Left lung (tissue), 10 donors: ENCODE measurements around the gene OLFML3. TPM values are rescaled to one million over a fixed set of nuclear protein-coding genes. Genes with fewer than 3 reads are reported as not detected.

Source experiments
- ATAC-seq: fragments of 200-7000 bp; cut with Tn5 transposase; one replicate; pipeline ENCODE4 v1.9.1; 2020; ENCODE audit warnings: moderate library complexity
- DNase-seq, 4 donors: peaks; one replicate each; pipeline ENCODE4 v3.0.0-alpha.2; 2013 to 2020
- H3K27ac ChIP-seq, 2 donors: fragments of 200-600 bp; sonication (generic) in 1 of 2; one replicate each; pipeline versions ENCODE4 v1.5.0 to v1.8.0; 2020 to 2021
- H3K27me3 ChIP-seq, 2 donors: fragments of 200-600 bp; sonication (generic) in 1 of 2; one replicate each; pipeline versions ENCODE4 v1.5.0 to v1.8.0; 2020 to 2021
- H3K36me3 ChIP-seq, 2 donors: fragments of 200-600 bp; sonication (generic) in 1 of 2; one replicate each; pipeline versions ENCODE4 v1.5.0 to v1.8.0; 2020 to 2021
- H3K4me1 ChIP-seq, 2 donors: fragments of 200-600 bp; one replicate each; pipeline ENCODE4 v1.8.0; 2021
- H3K4me3 ChIP-seq, 2 donors: fragments of 200-600 bp; sonication (generic) in 1 of 2; one replicate each; pipeline versions ENCODE4 v1.5.0 to v1.8.0; 2020 to 2021; ENCODE audit warnings: mild to moderate bottlenecking in 1 of 2
- H3K9me3 ChIP-seq, 2 donors: fragments of 200-600 bp; sonication (generic) in 1 of 2; one replicate each; pipeline versions ENCODE4 v1.5.0 to v1.8.0; 2020 to 2021
- intact Hi-C, 2 donors: fragments of 100-400 bp; cut with DNase I; formaldehyde crosslinking; loops; one replicate each; pipeline versions ENCODE4 v1.11.2 to v1.14.2; 2022
- polyA plus RNA-seq, 6 donors: library from polyadenylated mRNA; unstranded; fragments of 120-200 nt; gene quantifications; one replicate each; pipeline ENCODE4 v1.2.1, GENCODE V29; 2013; ENCODE audit not compliant: insufficient read length in 6 of 6
- total RNA-seq, 2 donors: library from RNA; stranded (reverse); fragmentation: NEBNext Ultra II Directional; extraction: Animal tissue kit (Norgen Biotek cat#: 25700); gene quantifications; one replicate each; pipeline ENCODE4 v1.2.1, GENCODE V29; 2021
- TF ChIP-seq, protein P1 (sequence below), 2 donors: fragments of 200-600 bp; sonication (generic) in 1 of 2; IDR thresholded peaks; one replicate each; pipeline versions ENCODE4 v1.5.0 to v1.8.0; 2021; ENCODE audit warnings: antibody characterized with exemption in 2 of 2
- donor health status: DM: no; HTN: yes; CAD: no.
- donor health status: DM: no; HTN: no; CAD: no.

Gene OLFML3
- total and polyA plus RNA-seq, 8 donors = 53.8 to 291 (median 259) TPM

DNA sequence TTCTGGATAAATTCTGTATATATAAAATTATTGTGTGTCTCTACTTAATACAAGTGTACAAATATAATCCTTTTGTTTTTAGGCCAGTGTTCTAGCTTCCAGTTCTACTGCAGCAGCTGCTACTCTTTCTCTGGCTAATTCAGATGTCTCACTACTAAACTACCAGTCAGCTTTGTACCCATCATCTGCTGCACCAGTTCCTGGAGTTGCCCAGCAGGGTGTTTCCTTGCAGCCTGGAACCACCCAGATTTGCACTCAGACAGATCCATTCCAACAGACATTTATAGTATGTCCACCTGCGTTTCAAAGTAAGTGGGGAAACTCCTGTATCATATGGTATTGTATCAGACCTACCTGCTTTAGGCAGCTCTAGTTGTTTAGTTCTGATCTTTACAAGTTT, 21.3 kb upstream of the OLFML3 start:
- Histone ChIP-seq H3K36me3 (peaks cover 0 to 89% of the 10 kb centered on the region in 2 donors), H3K27ac (no peak overlapping the region), H3K9me3 (no peaks in the 10 kb centered on the region), H3K4me1 (peaks cover 0 to 4% of the 10 kb centered on the region in 2 donors), H3K4me3 (no peak overlapping the region), H3K27me3 (no peaks in the 10 kb centered on the region)
- TF ChIP-seq, protein P1, sequence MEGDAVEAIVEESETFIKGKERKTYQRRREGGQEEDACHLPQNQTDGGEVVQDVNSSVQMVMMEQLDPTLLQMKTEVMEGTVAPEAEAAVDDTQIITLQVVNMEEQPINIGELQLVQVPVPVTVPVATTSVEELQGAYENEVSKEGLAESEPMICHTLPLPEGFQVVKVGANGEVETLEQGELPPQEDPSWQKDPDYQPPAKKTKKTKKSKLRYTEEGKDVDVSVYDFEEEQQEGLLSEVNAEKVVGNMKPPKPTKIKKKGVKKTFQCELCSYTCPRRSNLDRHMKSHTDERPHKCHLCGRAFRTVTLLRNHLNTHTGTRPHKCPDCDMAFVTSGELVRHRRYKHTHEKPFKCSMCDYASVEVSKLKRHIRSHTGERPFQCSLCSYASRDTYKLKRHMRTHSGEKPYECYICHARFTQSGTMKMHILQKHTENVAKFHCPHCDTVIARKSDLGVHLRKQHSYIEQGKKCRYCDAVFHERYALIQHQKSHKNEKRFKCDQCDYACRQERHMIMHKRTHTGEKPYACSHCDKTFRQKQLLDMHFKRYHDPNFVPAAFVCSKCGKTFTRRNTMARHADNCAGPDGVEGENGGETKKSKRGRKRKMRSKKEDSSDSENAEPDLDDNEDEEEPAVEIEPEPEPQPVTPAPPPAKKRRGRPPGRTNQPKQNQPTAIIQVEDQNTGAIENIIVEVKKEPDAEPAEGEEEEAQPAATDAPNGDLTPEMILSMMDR (IDR thresholded peaks at IDR 0.05) = no peak
- intact Hi-C loops = no loop called here
- ATAC-seq (no peak), DNase-seq (no peak)

DNA sequence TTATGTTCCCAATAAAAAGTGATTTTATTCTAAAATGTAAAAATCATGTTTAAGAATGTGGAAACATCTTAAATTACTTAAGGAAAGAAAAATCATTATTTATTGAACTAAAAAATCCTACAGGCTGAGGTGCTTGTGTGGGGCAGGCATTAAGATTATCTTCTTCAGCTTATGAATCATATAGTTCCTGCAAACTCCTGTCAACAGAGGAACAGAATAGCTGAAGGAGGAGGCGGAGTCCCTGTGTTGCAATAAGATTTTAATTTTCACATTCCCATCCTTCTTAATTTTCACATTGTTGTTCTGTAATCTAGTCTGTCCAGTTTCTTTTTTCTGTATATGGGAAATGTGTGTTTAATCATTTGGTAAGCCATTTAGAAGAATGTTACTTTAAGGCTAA, 20.6 kb upstream of the OLFML3 start:
- no peak overlapping the region for H3K4me3 ChIP-seq
- TF ChIP-seq, protein P1 (IDR thresholded peaks at IDR 0.05) = no peak
- intact Hi-C loops = no loop called here
- peak; percentile 18 for ATAC-seq
- peaks cover 0 to 92% of the 10 kb centered on the region in 2 donors for H3K36me3 ChIP-seq
- no peaks in the 10 kb centered on the region for H3K27me3 ChIP-seq
- no peaks in the 10 kb centered on the region for H3K4me1 ChIP-seq
- no peak for DNase-seq
- no peak overlapping the region for H3K27ac ChIP-seq
- no peaks in the 10 kb centered on the region for H3K9me3 ChIP-seq

DNA sequence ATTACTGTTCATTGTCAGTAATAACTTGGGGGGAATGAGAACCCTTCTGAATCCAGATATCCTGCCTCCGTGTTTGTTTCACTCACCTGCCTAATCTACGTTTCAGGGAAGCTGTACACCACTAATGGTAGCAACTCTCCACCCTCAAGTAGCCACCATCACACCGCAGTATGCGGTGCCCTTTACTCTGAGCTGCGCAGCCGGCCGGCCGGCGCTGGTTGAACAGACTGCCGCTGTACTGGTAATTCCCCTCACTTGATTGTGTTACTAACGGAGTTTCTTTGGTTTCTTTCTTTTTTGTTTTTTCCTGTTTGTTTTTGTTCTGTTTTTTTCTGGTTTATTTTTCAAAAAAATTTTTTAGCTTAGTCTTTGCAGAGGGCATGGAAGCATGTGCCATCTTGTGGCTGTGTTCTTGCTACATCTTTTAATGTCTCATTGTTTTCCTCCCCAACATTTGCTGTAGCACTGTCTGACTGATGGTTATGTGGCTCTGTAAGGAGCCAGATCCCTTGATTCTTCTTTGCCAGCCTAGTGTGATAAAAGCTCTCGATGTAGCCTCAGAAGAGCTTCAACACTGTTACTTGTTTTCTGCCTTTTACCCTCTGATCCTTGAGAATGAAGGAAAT, 15.9 kb upstream of the OLFML3 start:
- Histone ChIP-seq H3K4me3 (no peak overlapping the region), H3K27me3 (no peaks in the 10 kb centered on the region), H3K36me3 (peaks cover 2 to 94% of the 10 kb centered on the region in 2 donors), H3K9me3 (no peaks in the 10 kb centered on the region), H3K27ac (no peak overlapping the region), H3K4me1 (no peaks in the 10 kb centered on the region)
- ATAC-seq = no peak
- intact Hi-C loops = no loop called here
- TF ChIP-seq, protein P1 (IDR thresholded peaks at IDR 0.05) = no peak
- no peak for DNase-seq

DNA sequence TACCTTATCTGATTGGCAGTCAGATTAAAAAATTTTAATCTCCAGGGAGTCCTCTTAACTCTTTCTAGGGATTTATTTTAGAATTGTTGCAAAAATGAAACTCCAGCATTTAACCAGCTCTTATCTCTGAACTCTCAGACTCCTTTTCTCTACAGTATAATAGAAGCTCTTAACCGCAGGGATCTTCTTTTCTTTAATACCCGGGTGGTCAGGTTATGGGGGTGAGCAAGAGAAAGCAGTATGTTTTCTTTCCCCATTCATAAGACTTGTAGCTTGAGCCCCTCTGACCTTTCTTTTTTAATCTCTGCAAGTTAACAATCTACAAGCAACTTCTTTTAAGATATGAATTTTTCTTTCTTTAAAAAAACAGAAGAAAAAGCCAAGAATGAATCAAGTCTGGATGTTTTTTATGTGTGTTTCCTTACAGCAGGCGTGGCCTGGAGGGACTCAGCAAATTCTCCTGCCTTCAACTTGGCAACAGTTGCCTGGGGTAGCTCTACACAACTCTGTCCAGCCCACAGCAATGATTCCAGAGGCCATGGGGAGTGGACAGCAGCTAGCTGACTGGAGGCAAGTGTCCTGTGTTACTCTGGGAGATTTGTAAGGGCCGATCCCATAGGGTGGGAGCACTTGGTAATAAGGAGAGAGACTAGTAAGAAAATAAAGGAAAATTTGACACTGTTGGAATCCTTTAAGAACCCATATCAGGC, 13.4 kb upstream of the OLFML3 start:
- Histone ChIP-seq H3K36me3 (peaks cover 6 to 96% of the 10 kb centered on the region in 2 donors), H3K27ac (peak overlapping the region in 1 of 2 donors; percentile 13)
- ATAC-seq = peak; percentile 69

DNA sequence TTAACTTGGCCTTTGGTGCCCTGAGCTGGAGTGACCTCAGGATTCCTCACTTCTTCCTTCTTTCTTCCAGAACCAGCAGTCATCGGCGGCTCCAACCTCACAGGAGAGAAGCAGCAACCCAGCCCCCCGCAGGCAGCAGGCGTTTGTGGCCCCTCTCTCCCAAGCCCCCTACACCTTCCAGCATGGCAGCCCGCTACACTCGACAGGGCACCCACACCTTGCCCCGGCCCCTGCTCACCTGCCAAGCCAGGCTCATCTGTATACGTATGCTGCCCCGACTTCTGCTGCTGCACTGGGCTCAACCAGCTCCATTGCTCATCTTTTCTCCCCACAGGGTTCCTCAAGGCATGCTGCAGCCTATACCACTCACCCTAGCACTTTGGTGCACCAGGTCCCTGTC, 6.3 kb upstream of the OLFML3 start:
- Histone ChIP-seq H3K27me3 (no peaks in the 10 kb centered on the region), H3K4me3 (no peak overlapping the region), H3K9me3 (no peaks in the 10 kb centered on the region), H3K4me1 (peaks cover 6 to 38% of the 10 kb centered on the region in 2 donors), H3K36me3 (peaks cover 6 to 64% of the 10 kb centered on the region in 2 donors), H3K27ac (no peak overlapping the region)
- ATAC-seq = no peak
- intact Hi-C loops = no loop called here
- no peak for DNase-seq
- TF ChIP-seq, protein P1 (IDR thresholded peaks at IDR 0.05) = no peak

More for the DNA sequence above, 13.4 kb upstream of the OLFML3 start:
- TF ChIP-seq, protein P1 (IDR thresholded peaks at IDR 0.05) = no peak
- Histone ChIP-seq H3K4me1 (no peaks in the 10 kb centered on the region), H3K4me3 (no peak overlapping the region), H3K9me3 (no peaks in the 10 kb centered on the region), H3K27me3 (no peaks in the 10 kb centered on the region)
- DNase-seq = peak in 1 of 4 donors; percentile 37
- intact Hi-C loops = no loop called here
